Gastroesophageal sphincter (tissue), 3 donors: ENCODE data around the gene KAZN.

Experiments used
- CTCF ChIP-seq, 4 experiments: fragments of 200-600 bp in 2 of 4; fragments of 450-650 bp in 2 of 4; sonication (generic) in 1 of 4; IDR thresholded peaks; one replicate each; pipeline ENCODE4 v1.5.1; 2017 to 2019; ENCODE audit warnings: antibody characterized with exemption in 4 of 4, mild to moderate bottlenecking in 2 of 4, moderate library complexity in 2 of 4
- POLR2A ChIP-seq, 2 donors: fragments of 450-650 bp; IDR thresholded peaks; one replicate each; pipeline ENCODE4 v1.6.1; 2017; ENCODE audit warnings: antibody characterized with exemption in 2 of 2, mild to moderate bottlenecking in 2 of 2, moderate library complexity in 1 of 2

GRCh38 chr1:14655385-14655784 lies 56.9 kb downstream of the KAZN start:
- no peak for TF ChIP-seq CTCF (IDR thresholded peaks at IDR 0.05)
- no peak for TF ChIP-seq POLR2A (IDR thresholded peaks at IDR 0.05)
